ENCODE data around the gene STXBP2. TPM values are rescaled to one million over a fixed set of nuclear protein-coding genes. Genes with fewer than 3 reads are reported as not detected.

Gene STXBP2
- total and polyA plus RNA-seq, 9 of the 15 experiments (the other 6 are each of a cell fraction or from before 2014, with no cell fraction given): 2.5 to 163 (median 71.3) TPM

GRCh38 chr19:7680606-7681339 is 43.9 kb downstream of the STXBP2 start, which contains the start of gene TRAPPC5 (continued):
- TF ChIP-seq ZNF197 (CRISPR knock-in tag; IDR thresholded peaks at IDR 0.05; ENCODE audit: low read depth): no peak
- no peak for TF ChIP-seq FOS (IDR thresholded peaks at IDR 0.05; ENCODE audit: extremely low read depth, insufficient read length)
- TF ChIP-seq HINFP (tag; conservative IDR thresholded peaks at IDR 0.05; ENCODE audit: low read depth): no peak
- TF ChIP-seq OTX1 (CRISPR knock-in tag; IDR thresholded peaks at IDR 0.05): no peak
- no peak for TF ChIP-seq MITF (IDR thresholded peaks at IDR 0.05)
- TF ChIP-seq ZC3H4 (CRISPR knock-in tag; IDR thresholded peaks at IDR 0.05; ENCODE audit: borderline replicate concordance): no peak
- TF ChIP-seq ELK3 (CRISPR knock-in tag; IDR thresholded peaks at IDR 0.05): no peak
- TF ChIP-seq HNRNPL (IDR thresholded peaks at IDR 0.05; ENCODE audit: low read depth, low read length): no peak
- no peak for TF ChIP-seq KLF10 (CRISPR knock-in tag; IDR thresholded peaks at IDR 0.05)
- TF ChIP-seq MYC (IDR thresholded peaks at IDR 0.05; ENCODE audit: low read depth, low read length): peak; percentile 72; the same call in 1 of the 2 replicates
- TF ChIP-seq MYC (CRISPR knock-in tag; IDR thresholded peaks at IDR 0.05; ENCODE audit: borderline replicate concordance, low read depth): no peak
- TF ChIP-seq KLF1 (tag; IDR thresholded peaks at IDR 0.05): no peak
- TF ChIP-seq ZNF140 (CRISPR knock-in tag; IDR thresholded peaks at IDR 0.05): no peak
